ENCODE measurements around the gene PDIA3. TPM values are rescaled to one million over a fixed set of nuclear protein-coding genes. Genes with fewer than 3 reads are reported as not detected.

The PDIA3 gene
- total RNA-seq, 4 donors from 2014 or later: 99.0 to 143 (median 132) TPM

DNA sequence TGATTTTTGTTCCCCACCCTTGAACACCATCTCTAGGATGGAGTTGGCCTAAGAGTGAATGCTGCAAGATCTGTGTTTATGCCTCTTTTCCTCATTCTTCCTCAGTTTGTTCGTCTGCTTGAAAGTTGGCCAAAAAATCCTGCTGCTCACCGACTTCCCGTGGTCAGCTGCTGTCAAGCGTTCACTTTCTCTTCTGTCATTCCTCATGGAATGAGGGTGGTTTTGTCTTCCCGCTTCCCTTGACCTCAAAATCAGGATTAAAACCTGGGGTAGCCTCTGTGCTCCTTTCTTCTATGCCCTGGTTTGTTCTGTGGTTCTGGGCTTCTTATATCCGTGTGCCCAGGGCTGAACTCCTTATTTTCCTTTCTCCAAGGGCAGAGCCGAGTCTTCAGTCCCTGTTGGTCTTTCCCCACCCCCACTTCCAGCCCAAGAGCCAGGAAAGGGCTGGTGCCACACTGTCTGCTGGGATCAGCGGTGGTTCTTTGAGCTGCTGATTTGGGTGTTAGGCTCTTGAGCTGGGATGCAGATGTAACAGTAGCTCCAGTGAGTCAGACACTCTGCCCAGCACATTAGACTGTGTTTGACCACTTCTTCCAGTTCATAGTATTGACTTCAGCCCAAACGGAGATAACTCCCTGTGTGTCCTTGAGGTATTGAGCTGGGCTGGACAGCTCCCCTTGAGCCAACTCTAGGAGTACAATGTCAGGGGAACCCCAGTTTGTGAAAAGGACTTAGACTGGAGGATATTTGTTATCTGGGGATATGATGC, 48.2 kb downstream of the PDIA3 start:
- no peak for ATAC-seq (ENCODE audit: low FRiP score)
- no peak for DNase-seq (ENCODE audit: low spot score)
- TF ChIP-seq, protein P1, sequence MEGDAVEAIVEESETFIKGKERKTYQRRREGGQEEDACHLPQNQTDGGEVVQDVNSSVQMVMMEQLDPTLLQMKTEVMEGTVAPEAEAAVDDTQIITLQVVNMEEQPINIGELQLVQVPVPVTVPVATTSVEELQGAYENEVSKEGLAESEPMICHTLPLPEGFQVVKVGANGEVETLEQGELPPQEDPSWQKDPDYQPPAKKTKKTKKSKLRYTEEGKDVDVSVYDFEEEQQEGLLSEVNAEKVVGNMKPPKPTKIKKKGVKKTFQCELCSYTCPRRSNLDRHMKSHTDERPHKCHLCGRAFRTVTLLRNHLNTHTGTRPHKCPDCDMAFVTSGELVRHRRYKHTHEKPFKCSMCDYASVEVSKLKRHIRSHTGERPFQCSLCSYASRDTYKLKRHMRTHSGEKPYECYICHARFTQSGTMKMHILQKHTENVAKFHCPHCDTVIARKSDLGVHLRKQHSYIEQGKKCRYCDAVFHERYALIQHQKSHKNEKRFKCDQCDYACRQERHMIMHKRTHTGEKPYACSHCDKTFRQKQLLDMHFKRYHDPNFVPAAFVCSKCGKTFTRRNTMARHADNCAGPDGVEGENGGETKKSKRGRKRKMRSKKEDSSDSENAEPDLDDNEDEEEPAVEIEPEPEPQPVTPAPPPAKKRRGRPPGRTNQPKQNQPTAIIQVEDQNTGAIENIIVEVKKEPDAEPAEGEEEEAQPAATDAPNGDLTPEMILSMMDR (IDR thresholded peaks at IDR 0.05): no peak

DNA sequence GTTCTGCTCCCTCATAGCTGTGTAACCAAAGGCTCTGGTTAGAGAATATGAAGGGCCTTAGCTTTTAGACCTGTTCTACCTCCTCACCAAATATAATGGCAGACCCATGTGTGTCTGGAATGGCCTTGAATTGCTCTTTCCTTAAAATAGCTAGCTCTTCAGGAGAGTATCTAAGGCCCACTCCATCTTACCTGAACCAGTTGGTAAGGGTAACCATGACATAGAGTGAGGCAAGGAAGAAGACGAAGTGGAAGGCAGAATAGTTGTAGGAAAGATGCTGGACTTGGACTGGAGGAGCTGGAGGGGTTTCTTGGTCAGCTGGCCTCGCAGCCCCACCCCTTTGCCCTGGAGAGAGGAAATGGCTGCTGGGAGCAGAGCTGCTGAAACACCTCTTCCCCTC, 49.0 kb downstream of the PDIA3 start:
- ATAC-seq (ENCODE audit: low FRiP score): no peak
- no peak for DNase-seq (ENCODE audit: low spot score)
- TF ChIP-seq, protein P1 (IDR thresholded peaks at IDR 0.05): no peak

DNA sequence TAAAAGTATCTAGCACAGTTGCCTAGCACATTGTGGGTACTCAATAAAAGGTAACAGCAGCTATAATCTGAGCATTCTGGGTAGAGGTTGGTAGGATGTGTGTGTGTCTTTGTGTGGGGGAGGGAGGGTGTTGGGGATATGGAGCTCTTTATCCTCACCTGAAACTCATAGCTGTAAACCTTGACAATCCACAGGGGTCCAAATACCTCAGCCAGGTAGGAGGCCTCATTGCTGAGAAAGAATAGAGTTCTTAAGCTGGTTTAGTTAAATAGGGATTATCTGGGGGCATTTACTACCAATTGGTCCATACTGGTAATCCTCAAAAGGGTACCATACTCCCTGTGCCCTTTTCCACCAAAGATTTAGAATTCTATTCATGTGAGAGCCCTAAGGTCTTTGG, 49.8 kb downstream of the PDIA3 start:
- DNase-seq (ENCODE audit: low spot score) (no peak), ATAC-seq (ENCODE audit: low FRiP score) (no peak)
- TF ChIP-seq, protein P1 (IDR thresholded peaks at IDR 0.05): no peak

DNA sequence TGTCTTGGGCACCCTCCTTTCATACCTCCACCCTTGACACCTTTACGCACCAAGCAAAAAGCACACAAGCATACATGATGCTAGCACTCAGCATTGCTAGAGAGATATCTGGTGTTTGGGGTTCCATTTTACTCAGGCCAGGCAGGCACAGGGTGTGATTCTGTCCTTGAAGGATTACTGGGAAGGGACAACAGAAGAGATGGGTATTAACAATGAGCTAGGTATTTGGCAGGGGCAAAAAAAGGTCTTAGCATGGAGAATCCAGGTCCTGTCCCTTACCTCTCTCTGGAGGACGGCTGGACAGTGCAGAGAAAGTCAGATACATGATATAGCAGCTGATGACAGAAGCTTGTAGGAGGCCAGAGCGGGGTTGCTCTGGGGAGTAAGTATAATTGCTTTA, 50.3 kb downstream of the PDIA3 start:
- no peak for DNase-seq (ENCODE audit: low spot score)
- TF ChIP-seq, protein P1 (IDR thresholded peaks at IDR 0.05): no peak
- no peak for ATAC-seq (ENCODE audit: low FRiP score)

DNA sequence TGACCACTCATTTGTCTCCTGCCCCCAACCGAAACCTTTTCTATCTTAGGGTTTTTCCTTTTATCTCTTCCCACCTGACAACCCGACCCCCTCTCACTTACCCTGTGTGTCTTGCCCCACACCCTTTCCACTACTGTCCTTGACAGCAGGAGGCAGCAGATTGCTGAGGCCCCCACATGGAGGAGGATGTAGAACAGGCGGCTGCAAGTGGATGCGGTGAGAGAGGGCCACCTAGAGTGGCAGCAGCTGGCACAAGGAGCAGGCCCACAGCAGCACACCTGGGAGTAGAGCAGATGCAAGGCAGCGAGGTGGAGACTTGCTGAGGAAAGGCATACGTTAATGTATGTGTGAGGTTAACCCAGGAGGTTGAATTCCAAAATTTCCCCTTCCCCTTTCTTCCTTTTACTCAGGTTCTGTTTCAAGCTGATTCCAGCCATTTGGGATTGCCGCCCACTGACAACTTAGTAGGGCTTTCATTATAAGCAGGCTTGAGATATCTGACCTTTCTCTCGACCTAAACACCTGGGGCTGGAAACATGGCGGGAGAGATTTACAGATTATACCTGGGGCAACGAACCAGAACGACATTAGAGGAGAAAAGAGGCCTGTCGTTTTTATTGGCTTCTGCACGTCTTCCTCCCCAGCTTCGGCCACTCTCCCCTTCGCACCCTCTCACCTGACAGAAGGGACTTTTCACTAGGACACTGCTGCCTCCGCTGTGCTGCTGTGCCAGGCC, 53.1 kb downstream of the PDIA3 start:
- no peak for DNase-seq (ENCODE audit: low spot score)
- TF ChIP-seq, protein P1 (IDR thresholded peaks at IDR 0.05): no peak
- ATAC-seq (ENCODE audit: low FRiP score): no peak

DNA sequence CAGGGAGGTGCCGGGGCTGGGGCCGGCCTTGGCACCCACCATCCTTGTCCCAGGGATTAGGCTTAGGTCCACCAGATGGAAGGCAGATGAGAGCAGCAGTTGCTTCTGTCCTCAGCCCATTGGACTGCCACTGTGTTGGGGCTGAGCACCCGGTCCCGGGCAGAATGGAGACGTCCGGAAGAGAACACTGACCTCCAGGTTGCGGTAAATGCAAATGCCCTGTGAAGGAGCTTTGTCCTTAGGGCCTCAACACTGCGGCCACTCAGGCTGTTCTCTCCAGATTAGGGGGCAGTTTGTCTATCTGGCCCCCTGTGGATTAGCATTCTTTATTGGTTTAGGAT, 53.7 kb downstream of the PDIA3 start, which contains the start of gene SERINC4:
Gene SERINC4 (minus strand): TSS at position 276 of the 341 bp plus-strand sequence. CDS start 234 bp downstream, at position 42.
- TF ChIP-seq, protein P1 (IDR thresholded peaks at IDR 0.05): no peak
- DNase-seq (ENCODE audit: low spot score): no peak
- ATAC-seq (ENCODE audit: low FRiP score): no peak

Measured in omental fat pad (tissue), 4 donors.